BLaER1 (cell line): Measurements from ENCODE around the gene ADCY2.

Experiments
- H3K27ac ChIP-seq: shearing (Covaris generic); formaldehyde crosslinking; 2 replicates; pipeline ENCODE4 v1.8.1; 2022
- H3K27me3 ChIP-seq: shearing (Covaris generic); formaldehyde crosslinking; 2 replicates; pipeline ENCODE4 v1.8.1; 2022
- H3K36me3 ChIP-seq: shearing (Covaris generic); formaldehyde crosslinking; 2 replicates; pipeline ENCODE4 v1.8.1; 2022
- H3K4me1 ChIP-seq: shearing (Covaris generic); formaldehyde crosslinking; 2 replicates; pipeline ENCODE4 v1.8.1; 2022
- H3K4me2 ChIP-seq: shearing (Covaris generic); formaldehyde crosslinking; 2 replicates; pipeline ENCODE4 v1.8.1; 2022
- H3K4me3 ChIP-seq: shearing (Covaris generic); formaldehyde crosslinking; 2 replicates; pipeline ENCODE4 v1.8.1; 2022
- H3K9ac ChIP-seq: shearing (Covaris generic); formaldehyde crosslinking; 2 replicates; pipeline ENCODE4 v1.8.1; 2022
- H3K9me3 ChIP-seq: shearing (Covaris generic); formaldehyde crosslinking; 2 replicates; pipeline ENCODE4 v1.8.1; 2022
- H4K20me1 ChIP-seq: shearing (Covaris generic); formaldehyde crosslinking; 2 replicates; pipeline ENCODE4 v1.8.1; 2022
- Cebpa-rat ChIP-seq: shearing (Covaris generic); IDR thresholded peaks from 2 replicates; pipeline ENCODE4 v1.8.1; 2022

The ADCY2 gene

GRCh38 chr5:7629561-7629960, 233.6 kb downstream of the ADCY2 start:
- no peaks in the 10 kb centered on the region for H3K4me1 ChIP-seq
- no peak overlapping the region for H3K4me2 ChIP-seq
- no peak for TF ChIP-seq Cebpa-rat
- no peak overlapping the region for H3K9ac ChIP-seq
- no peaks in the 10 kb centered on the region for H3K9me3 ChIP-seq
- H3K27me3 ChIP-seq: no peaks in the 10 kb centered on the region
- no peaks in the 10 kb centered on the region for H4K20me1 ChIP-seq
- no peak overlapping the region for H3K27ac ChIP-seq
- H3K36me3 ChIP-seq: no peaks in the 10 kb centered on the region
- H3K4me3 ChIP-seq: no peak overlapping the region

DNA sequence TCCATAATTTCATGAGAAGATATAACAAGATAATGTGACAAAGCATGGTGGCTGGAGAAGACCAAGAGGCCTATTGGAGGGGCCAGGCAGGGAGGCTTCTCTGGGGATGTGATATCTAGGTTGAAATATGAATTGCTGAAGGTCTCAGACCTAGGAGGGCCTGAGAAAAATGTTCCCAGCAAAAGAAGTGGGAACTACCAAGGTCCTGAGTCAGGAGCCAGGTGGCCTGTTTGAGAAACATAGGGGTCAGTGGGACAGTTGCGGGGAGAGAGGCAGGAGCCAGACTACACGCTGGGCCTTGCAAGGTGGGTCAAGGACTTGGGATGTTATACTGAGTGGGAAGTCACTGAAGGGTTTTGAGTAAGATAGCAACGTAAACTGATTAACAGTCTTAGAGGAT, 238.9 kb downstream of the ADCY2 start:
- Histone ChIP-seq H3K27ac (no peak overlapping the region), H3K9ac (no peak overlapping the region), H3K4me2 (no peak overlapping the region), H4K20me1 (no peaks in the 10 kb centered on the region), H3K4me3 (no peak overlapping the region), H3K36me3 (no peaks in the 10 kb centered on the region), H3K9me3 (no peaks in the 10 kb centered on the region), H3K27me3 (no peaks in the 10 kb centered on the region), H3K4me1 (no peaks in the 10 kb centered on the region)
- no peak for TF ChIP-seq Cebpa-rat

DNA sequence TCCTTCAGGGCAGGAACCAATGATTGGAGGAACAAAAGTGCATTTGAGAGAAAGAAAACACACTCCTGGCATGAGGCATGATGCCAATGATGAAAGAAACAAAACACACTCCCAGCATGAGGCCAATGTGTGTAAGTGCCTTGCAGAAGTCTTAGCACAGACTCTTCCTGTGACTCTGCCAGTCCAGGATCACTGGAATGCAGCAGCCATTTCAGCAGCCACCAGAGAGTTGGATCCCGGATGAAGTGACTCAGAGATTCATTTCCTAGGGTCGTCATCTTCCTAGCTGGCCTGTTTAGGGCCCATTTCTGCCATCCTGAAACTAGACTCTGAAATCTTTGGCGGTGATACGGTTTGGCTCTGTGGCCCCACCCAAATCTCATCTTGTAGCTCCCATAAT, 242.5 kb downstream of the ADCY2 start:
- no peak overlapping the region for H3K9ac ChIP-seq

GRCh38 chr5:7642029-7642428, 246.1 kb downstream of the ADCY2 start:
- H3K9ac ChIP-seq: no peak overlapping the region
- H3K9me3 ChIP-seq: no peaks in the 10 kb centered on the region
- no peak overlapping the region for H3K27ac ChIP-seq
- H3K27me3 ChIP-seq: no peaks in the 10 kb centered on the region
- H3K4me2 ChIP-seq: no peak overlapping the region
- no peak overlapping the region for H3K4me3 ChIP-seq
- H4K20me1 ChIP-seq: no peaks in the 10 kb centered on the region
- TF ChIP-seq Cebpa-rat: no peak
- H3K36me3 ChIP-seq: no peaks in the 10 kb centered on the region
- H3K4me1 ChIP-seq: no peaks in the 10 kb centered on the region

More for the DNA sequence above, 242.5 kb downstream of the ADCY2 start:
- Histone ChIP-seq H3K27me3 (no peaks in the 10 kb centered on the region), H3K4me3 (no peak overlapping the region), H3K4me1 (no peaks in the 10 kb centered on the region), H3K36me3 (no peaks in the 10 kb centered on the region), H3K9me3 (no peaks in the 10 kb centered on the region), H3K27ac (no peak overlapping the region), H4K20me1 (no peaks in the 10 kb centered on the region), H3K4me2 (no peak overlapping the region)
- TF ChIP-seq Cebpa-rat: no peak

DNA sequence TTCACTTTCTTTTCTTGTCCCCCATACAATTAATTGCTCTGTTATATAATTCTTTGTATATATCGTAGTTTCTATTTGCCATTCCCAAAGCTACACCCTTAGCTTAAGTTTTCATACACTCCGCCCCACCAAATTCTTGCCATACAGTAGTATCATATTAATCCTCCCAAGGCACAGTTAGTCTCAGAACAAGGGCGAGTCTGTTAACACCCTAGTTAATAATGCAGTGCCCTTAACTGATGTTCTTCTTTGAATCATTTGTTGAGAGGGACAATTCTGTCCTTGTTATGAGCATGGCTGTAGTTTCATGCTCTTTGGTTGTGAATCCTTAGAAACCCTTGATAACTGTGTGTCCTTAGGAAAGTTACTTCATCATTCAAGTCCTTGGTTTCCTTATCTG, 248.8 kb downstream of the ADCY2 start:
- Histone ChIP-seq H3K36me3 (no peaks in the 10 kb centered on the region), H3K9ac (no peak overlapping the region), H4K20me1 (no peaks in the 10 kb centered on the region), H3K4me3 (no peak overlapping the region), H3K27ac (no peak overlapping the region), H3K27me3 (no peaks in the 10 kb centered on the region), H3K9me3 (no peaks in the 10 kb centered on the region), H3K4me1 (no peaks in the 10 kb centered on the region), H3K4me2 (no peak overlapping the region)
- TF ChIP-seq Cebpa-rat: no peak

- no peak for TF ChIP-seq Cebpa-rat
- Histone ChIP-seq H3K27ac (no peak overlapping the region), H3K9me3 (no peaks in the 10 kb centered on the region), H3K4me2 (no peak overlapping the region), H3K27me3 (no peaks in the 10 kb centered on the region), H4K20me1 (no peaks in the 10 kb centered on the region), H3K36me3 (no peaks in the 10 kb centered on the region), H3K9ac (no peak overlapping the region), H3K4me3 (no peak overlapping the region), H3K4me1 (no peaks in the 10 kb centered on the region)
Measured at GRCh38 chr5:7650755-7651154, 254.8 kb downstream of the ADCY2 start.

DNA sequence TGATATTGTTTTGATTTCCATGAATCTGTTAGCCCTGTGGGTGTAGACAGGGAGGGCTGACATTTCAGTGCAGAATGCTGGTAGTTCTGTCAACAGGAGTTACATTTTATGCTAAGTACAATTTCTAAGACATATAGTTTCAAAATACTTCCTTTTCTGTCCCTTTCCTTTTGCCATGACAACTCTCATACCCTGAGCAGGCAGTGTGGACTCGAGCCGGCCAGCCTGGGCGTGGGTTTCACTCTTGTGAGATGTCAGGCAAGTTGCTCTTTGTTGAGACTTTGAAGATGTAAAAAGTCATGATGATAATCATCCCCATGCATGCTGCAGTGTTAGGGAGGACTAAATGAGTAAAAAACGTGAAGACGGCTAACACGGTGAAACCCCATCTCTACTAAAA, 257.1 kb downstream of the ADCY2 start:
- Histone ChIP-seq H3K36me3 (no peaks in the 10 kb centered on the region), H3K9me3 (no peaks in the 10 kb centered on the region), H4K20me1 (no peaks in the 10 kb centered on the region), H3K27me3 (no peaks in the 10 kb centered on the region), H3K27ac (no peak overlapping the region), H3K4me2 (no peak overlapping the region), H3K4me3 (no peak overlapping the region), H3K4me1 (no peaks in the 10 kb centered on the region), H3K9ac (no peak overlapping the region)
- no peak for TF ChIP-seq Cebpa-rat

GRCh38 chr5:7657153-7657552, 261.2 kb downstream of the ADCY2 start:
- H3K27me3 ChIP-seq: no peaks in the 10 kb centered on the region
- no peak overlapping the region for H3K9ac ChIP-seq
- no peaks in the 10 kb centered on the region for H4K20me1 ChIP-seq
- no peak overlapping the region for H3K27ac ChIP-seq
- no peak overlapping the region for H3K4me3 ChIP-seq
- no peaks in the 10 kb centered on the region for H3K36me3 ChIP-seq
- H3K4me2 ChIP-seq: no peak overlapping the region
- H3K9me3 ChIP-seq: no peaks in the 10 kb centered on the region
- H3K4me1 ChIP-seq: no peaks in the 10 kb centered on the region
- TF ChIP-seq Cebpa-rat: no peak

GRCh38 chr5:7659420-7659819, 263.5 kb downstream of the ADCY2 start:
- no peak overlapping the region for H3K9ac ChIP-seq
- no peak for TF ChIP-seq Cebpa-rat
- H4K20me1 ChIP-seq: no peaks in the 10 kb centered on the region
- H3K27me3 ChIP-seq: no peaks in the 10 kb centered on the region
- H3K9me3 ChIP-seq: no peaks in the 10 kb centered on the region
- H3K27ac ChIP-seq: no peak overlapping the region
- no peak overlapping the region for H3K4me2 ChIP-seq
- no peaks in the 10 kb centered on the region for H3K4me1 ChIP-seq
- H3K36me3 ChIP-seq: no peaks in the 10 kb centered on the region
- H3K4me3 ChIP-seq: no peak overlapping the region

- Histone ChIP-seq H3K27ac (no peak overlapping the region), H3K27me3 (no peaks in the 10 kb centered on the region), H3K4me3 (no peak overlapping the region), H3K36me3 (no peaks in the 10 kb centered on the region), H3K9me3 (no peaks in the 10 kb centered on the region), H3K9ac (no peak overlapping the region), H3K4me2 (no peak overlapping the region), H4K20me1 (no peaks in the 10 kb centered on the region), H3K4me1 (no peaks in the 10 kb centered on the region)
- TF ChIP-seq Cebpa-rat: no peak
Measured at GRCh38 chr5:7662289-7662688, 266.4 kb downstream of the ADCY2 start.

DNA sequence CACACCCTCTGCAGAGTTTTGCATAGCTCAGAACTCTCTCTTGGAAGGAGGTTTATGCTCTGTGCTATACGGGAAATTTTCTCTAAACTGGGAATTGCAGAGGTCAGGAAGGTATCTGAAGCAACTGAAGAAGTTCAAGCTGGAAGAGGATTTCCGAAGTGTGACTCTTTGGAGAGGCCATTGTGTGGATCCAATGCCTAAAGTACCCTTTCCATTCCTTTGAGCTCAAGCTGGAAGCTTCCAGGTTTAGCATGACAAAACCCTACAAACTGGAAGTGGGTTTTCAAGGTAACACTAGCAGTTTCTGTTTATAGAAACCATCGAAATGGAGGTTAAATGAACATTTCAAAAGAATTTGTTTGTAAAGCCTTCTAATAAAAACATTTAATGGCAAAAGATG, 267.9 kb downstream of the ADCY2 start:
- Histone ChIP-seq H3K9ac (no peak overlapping the region), H4K20me1 (no peaks in the 10 kb centered on the region), H3K27ac (no peak overlapping the region), H3K4me2 (no peak overlapping the region), H3K4me1 (no peaks in the 10 kb centered on the region), H3K27me3 (no peaks in the 10 kb centered on the region), H3K36me3 (no peaks in the 10 kb centered on the region), H3K9me3 (no peaks in the 10 kb centered on the region), H3K4me3 (no peak overlapping the region)
- no peak for TF ChIP-seq Cebpa-rat
